Fibroblast of skin of left quadriceps (primary cell): Measurements from ENCODE around the gene MDGA2.

ENCODE experiments used
- DNase-seq, 2 experiments: peaks; one replicate each; pipeline ENCODE4 v3.0.0-alpha.2; 2013; ENCODE audit warnings: low read depth in 2 of 2

The MDGA2 gene

GRCh38 chr14:47675466-47676314, at the start of gene MDGA2:
Gene MDGA2 (minus strand): TSS chr14:47675605.
- DNase-seq, result no peak

- DNase-seq, result no peak
Measured at GRCh38 chr14:47722929-47723693, 47.7 kb upstream of the MDGA2 start.

GRCh38 chr14:47720281-47720680, 44.9 kb upstream of the MDGA2 start:
- DNase-seq, result no peak

- peak in 1 of 2 experiments; percentile 0 for DNase-seq
Measured at GRCh38 chr14:47715330-47715729, 39.9 kb upstream of the MDGA2 start.

- no peak for DNase-seq
Measured at GRCh38 chr14:47710581-47710980, 35.2 kb upstream of the MDGA2 start.

- DNase-seq, result no peak
Measured at GRCh38 chr14:47705683-47706082, 30.3 kb upstream of the MDGA2 start.

- DNase-seq, result no peak
Measured at GRCh38 chr14:47691829-47692228, 16.4 kb upstream of the MDGA2 start.

GRCh38 chr14:47678993-47679392, 3.6 kb upstream of the MDGA2 start:
- DNase-seq, result no peak

GRCh38 chr14:47678157-47678556, 2.8 kb upstream of the MDGA2 start:
- no peak for DNase-seq

GRCh38 chr14:47676315-47676617, 861 bp upstream of the MDGA2 start:
- DNase-seq, result no peak

- DNase-seq, result no peak
Measured at GRCh38 chr14:47674543-47675465, 601 bp downstream of the MDGA2 start.

- no peak for DNase-seq
Measured at GRCh38 chr14:47674148-47674542, 1.3 kb downstream of the MDGA2 start.

- DNase-seq, result no peak
Measured at GRCh38 chr14:47665337-47666134, 9.9 kb downstream of the MDGA2 start.

GRCh38 chr14:47662466-47662865, 12.9 kb downstream of the MDGA2 start:
- DNase-seq, result no peak

GRCh38 chr14:47660158-47660557, 15.2 kb downstream of the MDGA2 start:
- no peak for DNase-seq

GRCh38 chr14:47658041-47658440, 17.4 kb downstream of the MDGA2 start:
- DNase-seq, result no peak

- DNase-seq, result no peak
Measured at GRCh38 chr14:47657143-47657542, 18.3 kb downstream of the MDGA2 start.

- DNase-seq, result no peak
Measured at GRCh38 chr14:47651337-47651736, 24.1 kb downstream of the MDGA2 start.

GRCh38 chr14:47637753-47638152, 37.7 kb downstream of the MDGA2 start:
- DNase-seq, result no peak

GRCh38 chr14:47626151-47627035, 49.0 kb downstream of the MDGA2 start:
- DNase-seq, result no peak
